OCI-LY7 (cell line): ENCODE data around the gene CD79A.
A peak's percentile ranks its signal among the peaks of the same experiment; 100 is the strongest.

Experiments
- CTCF ChIP-seq: fragments of 200-600 bp; sonication (generic); conservative IDR thresholded peaks from 2 replicates; pipeline ENCODE4 v1.5.1; 2014; ENCODE audit warnings: mild to moderate bottlenecking, antibody characterized with exemption, low read length, moderate library complexity, mixed read lengths
- EZH2phosphoT487 ChIP-seq: fragments of 200-600 bp; sonication (generic); IDR thresholded peaks from 2 replicates; pipeline ENCODE4 v1.6.1; 2018; ENCODE audit warnings: low read depth, borderline replicate concordance, mild to moderate bottlenecking, mixed run types, antibody characterized with exemption, low read length, moderate library complexity, mixed read lengths

GRCh38 chr19:41872775-41873647 lies 4.1 kb upstream of the CD79A start:
- peak; percentile 94 for TF ChIP-seq CTCF
- no peak for TF ChIP-seq EZH2phosphoT487
